ENCODE results near the gene PICK1. TPM values are rescaled to one million over a fixed set of nuclear protein-coding genes. Genes with fewer than 3 reads are reported as not detected.

Gene PICK1
- total RNA-seq, 1 experiment from 2014 or later, result 6.5 TPM

DNA sequence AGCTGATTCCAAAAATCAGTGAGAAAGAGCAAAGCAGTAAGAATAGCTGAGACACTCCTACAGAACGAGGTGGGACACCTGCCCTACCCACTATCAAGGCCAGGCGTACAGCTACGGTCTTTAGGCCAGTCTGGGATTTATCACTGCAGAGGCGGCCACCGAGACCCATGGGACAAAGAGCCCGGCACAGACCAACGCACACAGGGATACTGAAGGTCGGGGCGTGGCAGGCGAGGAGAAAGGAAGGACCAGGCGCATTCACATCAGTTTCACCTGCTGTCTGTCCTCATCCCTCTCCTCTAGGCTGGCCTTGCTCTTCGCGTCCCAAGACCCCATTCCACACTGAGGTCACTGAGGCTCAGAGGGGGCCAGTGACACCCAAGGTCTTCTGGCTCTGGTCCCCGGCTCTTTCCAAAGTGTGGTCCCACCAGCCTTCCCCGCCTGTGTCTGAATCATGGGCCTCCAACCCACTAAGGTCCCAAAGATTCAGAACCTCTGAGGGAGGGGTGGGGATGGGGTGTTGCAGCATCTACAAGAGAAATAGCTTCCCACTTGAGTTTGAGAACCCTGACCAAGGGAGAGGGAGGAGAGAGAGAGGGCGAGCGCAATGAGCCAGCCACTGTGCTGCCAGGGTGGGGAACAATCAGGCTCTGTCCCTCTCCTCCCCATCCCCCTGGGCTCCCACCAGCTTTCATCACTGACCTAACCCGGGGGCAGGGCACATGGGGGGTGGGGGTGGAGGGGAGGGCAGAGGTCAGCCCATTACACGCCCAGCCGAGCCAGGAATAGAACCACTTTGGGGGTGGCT lies 7.2 kb upstream of the PICK1 start:
- DNase-seq (ENCODE audit: low read depth), result no peak

DNA sequence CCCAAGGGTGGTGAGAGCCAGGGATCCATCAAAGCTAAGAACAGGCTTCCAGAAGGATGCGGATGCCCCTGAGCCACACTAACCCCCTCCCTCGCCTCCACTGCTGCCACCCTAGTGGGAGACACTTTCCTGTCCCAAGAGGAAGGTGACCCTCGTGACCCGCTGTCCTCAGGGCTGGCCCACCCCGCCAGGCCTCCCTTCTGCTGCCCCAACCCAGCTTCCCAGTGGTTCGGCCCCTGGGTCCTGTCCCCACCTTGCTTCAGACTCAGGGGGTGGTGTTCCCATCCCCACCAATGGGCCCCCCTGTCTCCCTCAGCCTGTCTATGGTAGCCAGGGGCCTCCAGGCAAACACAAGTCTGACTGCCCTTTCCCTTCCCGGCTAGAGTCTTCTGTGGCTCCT lies 6.5 kb upstream of the PICK1 start:
- no peak for DNase-seq (ENCODE audit: low read depth)

DNA sequence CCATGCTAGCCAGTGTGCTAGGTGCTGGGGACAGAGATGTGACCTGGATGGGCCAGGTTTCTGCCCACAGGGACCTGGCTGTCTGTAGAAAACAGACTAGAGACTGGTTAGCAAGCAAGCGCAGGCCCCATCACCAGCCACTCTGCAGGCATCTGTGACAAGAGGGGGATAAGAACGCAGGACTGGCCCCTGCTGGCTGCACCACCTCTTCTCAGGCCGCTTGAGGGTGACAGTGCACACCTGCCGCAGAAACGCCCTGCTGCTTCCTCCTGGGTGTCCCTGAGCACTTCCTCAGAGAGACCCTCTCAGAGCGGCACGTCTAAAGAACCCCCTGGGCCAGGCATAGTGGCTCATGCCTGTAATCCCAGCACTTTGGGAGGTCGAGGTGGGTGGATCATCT lies 5.9 kb upstream of the PICK1 start:
- DNase-seq (ENCODE audit: low read depth), result no peak

DNA sequence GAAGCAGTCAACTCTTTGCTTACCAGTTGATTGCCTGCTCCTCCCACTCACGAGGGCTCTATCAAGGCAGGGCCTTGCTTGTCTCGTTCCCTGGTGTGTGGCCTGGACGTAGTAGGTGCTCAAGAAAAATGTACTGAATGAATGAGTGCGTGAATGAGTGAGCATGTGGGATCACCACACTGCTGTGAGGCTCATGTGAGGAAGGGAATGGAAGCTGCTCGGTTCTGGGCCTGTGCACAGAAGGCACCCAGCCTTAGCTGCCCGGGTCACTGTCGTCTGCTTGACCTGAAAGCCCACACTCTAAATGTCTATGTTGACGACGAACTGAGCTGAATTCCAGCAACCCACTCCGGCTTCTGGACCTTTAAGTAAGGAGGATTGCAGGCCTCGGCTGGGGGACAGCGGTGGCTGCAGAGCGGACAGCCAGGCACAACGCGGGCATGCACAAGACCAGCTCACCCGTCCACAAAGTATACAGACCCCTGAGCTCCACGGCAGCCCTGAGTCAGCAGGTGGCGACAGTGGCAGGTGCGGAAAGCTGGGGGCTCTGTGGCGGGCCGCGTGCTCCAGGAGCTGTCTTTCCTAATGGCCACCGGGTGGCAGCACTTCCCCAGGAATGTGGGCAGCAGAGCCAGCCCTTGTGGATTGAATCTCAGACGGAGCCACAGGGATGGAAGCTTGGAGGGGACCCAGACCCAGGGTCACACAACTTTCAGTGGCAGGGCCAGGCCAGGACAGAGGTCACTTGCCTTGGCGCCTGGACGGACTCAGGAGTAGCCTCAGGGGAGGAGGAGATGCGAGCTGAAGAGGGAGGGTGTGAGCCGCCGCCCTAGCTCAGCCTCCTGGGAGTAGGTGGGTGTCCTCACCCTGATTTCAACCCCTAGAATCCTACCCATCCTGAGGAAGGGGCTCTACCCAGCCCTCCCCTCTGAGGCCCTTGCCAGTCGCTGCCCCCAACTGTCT lies 5.0 kb upstream of the PICK1 start:
- peak; percentile 68 for DNase-seq (ENCODE audit: low read depth)

DNA sequence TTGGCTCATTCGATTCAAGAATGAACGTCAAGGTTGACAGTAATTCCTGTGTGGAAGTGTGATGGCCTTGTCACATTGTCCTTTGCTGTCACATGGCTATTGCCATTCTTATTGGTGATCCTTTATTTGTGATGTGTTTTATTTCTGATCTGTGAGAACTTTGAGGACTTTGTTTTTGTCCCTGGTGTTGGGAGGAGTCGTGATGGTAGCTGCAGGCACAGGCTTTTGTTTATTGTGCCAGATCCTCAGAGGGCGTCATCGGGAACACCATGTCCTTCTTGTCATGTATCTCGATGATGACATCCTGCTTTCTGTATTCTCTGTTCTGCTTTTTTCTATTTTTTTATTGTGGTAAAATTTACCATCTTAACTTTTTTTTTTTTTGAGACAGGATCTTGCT lies 5.6 kb downstream of the PICK1 start:
- DNase-seq (ENCODE audit: low read depth), result no peak

DNA sequence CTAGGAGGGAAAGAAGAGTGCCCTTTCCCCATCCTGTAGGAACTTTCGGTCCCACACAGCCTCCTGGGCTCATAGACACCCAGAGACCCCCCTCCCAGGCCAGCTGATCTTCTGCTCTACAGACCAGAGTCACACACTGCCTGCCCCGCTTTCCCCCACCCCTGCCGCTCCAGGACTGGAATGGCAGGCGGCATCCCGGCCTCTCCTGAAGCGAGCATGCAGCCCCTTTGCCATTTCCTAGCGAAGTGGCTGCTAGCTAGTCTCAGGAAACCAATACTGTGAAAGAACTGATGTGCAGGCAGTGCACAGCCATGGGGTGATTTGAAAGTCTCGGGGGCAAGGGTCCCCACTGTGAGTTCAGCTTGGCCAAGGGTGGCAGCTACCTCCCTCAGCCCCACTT lies 8.3 kb downstream of the PICK1 start:
- DNase-seq (ENCODE audit: low read depth), result no peak

DNA sequence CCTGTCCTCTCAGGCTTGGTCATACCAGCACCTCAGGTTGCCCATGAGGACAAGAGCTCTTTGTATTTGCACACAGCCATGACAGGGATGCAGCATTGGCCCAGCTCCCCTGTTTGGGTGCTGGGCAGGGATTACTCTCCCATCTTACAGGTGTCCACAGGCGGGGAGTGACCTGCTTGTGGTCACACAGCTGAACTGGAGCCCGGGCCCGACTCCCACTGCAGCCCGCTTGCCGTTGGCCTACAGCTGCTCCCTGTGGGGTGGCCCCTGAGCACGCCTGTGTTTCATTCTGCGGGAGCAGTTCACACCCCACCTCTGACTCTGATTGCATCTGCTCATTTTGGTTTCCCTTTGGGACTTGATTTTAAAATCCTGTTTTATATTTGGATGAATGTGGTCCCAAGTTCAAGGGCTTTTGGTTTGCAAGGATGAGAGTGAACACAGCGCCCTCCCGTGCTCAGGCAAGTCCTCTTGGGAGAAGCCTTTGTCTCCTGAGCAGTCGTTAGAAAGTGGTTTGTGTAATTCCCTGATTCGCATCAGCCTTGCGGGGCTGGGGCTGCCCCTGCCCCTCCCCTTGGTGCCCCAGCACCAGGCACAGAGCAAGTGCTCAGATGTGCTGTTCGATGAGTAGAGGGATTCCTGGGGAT lies 9.3 kb downstream of the PICK1 start:
- no peak for DNase-seq (ENCODE audit: low read depth)

DNA sequence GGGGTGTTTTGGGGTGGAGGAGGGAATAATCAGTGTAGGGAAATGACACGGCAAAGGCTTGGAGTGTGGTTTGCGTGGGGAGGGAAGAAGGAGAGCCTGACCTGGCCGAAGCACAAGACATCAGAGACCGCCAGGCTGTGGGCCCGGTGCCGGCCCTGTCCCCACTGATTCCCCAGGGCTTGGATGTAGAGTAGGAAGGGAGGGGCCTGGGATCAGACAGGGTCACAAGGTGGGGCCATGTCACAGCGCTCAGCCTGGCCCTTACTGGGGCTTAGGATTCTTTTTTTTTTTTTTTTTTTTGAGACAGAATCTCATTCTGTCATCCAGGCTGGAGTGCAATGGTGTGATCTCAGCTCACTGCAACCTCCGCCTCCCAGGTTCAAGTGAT lies 9.8 kb downstream of the PICK1 start:
- DNase-seq (ENCODE audit: low read depth), result no peak

DNA sequence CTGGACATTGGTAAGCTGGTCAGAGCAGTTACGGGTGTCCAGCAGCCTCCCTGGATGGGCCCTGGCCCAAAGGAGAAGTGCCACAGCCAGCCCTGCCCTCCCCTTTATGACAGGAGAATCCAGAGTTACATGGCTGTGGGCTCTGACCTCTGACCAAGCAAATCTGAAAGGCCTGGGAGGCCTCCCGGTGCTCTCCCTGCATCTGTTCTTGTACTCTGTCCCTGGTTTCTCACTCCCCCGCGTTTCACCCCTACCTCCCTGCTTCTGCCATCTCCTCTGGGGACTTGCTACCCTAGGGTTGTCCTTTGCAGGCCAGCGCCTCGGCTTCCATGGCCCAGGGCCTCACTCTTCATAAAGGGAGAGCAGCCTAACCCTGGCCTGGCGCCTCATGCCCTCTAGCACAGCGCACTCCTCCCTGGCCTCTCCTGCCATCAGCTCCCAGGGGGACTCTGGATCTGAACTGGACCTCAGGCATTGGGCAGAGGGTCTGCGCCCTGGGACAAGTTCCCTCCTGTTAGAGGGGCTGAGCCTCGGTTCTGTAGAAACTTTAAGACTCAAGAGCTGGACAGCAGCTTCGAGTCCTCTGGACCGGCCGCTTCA lies 10.7 kb downstream of the PICK1 start:
- no peak for DNase-seq (ENCODE audit: low read depth)

DNA sequence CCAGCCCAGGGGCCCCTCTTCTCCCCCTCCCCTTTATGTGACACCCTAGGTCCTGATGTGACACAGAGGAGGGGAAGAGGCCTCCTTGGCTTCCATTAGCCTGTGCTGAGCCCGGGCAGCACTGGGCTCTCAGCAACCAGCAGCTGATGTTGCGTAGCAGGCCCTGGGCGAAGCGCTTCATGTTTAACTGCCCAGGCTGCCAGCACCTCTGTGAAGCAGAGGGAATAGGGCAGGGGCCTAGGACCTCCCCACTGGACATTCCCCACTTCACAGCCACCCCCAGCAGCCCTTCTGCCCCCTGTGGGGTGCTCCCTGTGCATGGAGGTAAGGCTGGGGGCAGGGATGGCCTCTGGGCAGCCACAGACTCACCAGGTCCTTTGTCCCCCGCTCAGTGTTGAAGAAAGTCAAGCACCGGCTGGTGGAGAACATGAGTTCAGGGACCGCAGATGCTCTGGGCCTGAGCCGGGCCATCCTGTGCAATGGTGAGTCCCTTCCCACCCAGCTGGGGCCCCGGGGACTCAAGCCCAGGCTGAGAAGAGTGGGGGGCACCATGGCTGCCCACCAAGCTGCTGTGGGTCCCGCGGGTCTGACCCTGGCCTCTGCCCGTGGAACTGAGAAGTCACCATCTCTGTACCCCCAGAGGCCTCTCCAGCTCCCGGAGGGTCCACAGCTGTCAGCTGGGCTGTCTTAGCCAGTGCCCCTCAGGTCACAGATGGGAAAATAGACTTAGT lies 11.6 kb downstream of the PICK1 start:
- DNase-seq (ENCODE audit: low read depth), result no peak

DNA sequence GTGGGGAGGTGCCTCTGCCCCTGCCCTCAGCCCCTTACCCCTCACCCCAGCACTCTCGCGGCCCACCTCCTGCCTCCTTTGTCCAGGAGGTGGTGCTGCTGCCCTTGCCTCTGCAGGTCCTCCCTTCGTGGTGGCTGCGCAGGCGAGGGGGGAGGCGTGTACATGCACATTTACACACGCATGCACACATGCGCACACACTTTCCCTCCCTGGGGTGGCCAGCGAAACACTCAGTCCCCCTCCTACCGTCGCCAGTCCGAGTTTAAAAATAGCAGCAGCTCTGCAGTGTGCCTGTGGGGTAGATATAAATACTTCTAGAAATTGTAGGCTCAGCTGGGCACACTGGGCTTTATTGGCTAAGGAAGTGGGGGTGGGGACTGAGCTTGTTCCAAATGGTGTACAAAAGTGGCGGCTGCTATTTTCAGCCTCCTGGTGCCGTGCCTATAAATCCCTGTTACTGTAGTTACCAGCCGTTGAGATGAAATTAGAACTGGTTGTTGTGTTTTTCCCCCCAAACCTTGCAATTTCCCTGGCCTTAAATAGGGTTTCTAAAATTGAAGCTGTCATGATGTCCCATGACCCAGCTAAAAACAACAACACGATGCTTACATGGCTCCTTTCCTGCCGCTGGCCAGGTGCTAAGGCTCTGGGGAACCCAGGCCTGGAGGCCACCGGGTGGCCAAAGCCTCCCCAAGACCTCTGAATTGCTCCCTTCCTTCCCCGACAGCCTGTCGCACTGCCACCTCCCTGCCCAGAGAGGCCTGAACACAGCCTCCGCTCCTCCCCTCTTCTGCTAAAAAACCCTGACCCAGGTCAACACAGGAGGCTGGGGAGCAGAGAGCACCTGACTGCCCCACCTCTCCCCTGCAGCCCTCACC lies 12.4 kb downstream of the PICK1 start:
- peak; percentile 81 for DNase-seq (ENCODE audit: low read depth)

DNA sequence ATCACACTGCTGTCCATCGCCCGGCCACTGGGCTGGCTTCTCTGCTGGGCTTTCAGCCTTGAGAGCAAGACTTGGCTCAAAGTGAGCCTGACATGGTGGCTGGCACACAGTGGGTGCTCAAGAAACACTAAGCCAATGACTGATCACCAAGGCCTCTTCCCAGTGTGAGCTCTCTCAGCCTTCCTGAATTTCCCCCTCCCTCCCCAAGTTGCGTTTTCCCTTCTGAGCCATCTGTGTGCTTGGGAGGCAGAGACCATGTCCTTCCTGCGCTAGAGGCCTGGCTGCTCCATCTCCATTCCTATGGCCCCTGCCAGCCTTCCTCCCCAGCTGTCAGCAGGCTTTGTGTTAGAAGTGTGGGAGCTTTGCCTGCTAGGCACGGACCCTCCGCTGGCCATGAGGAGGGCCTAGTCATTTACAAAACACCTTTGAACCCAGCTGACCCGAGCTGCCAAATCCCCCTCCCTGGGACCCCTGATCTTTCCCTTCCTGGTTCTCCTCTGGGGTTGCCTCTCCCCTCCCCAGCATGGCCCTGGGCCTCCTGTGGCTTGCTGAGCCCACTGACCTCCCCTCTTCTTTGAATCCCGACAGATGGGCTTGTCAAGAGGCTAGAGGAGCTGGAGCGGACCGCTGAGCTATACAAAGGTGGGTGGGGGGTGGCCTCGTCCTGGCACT lies 13.2 kb downstream of the PICK1 start:
- no peak for DNase-seq (ENCODE audit: low read depth)

DNA sequence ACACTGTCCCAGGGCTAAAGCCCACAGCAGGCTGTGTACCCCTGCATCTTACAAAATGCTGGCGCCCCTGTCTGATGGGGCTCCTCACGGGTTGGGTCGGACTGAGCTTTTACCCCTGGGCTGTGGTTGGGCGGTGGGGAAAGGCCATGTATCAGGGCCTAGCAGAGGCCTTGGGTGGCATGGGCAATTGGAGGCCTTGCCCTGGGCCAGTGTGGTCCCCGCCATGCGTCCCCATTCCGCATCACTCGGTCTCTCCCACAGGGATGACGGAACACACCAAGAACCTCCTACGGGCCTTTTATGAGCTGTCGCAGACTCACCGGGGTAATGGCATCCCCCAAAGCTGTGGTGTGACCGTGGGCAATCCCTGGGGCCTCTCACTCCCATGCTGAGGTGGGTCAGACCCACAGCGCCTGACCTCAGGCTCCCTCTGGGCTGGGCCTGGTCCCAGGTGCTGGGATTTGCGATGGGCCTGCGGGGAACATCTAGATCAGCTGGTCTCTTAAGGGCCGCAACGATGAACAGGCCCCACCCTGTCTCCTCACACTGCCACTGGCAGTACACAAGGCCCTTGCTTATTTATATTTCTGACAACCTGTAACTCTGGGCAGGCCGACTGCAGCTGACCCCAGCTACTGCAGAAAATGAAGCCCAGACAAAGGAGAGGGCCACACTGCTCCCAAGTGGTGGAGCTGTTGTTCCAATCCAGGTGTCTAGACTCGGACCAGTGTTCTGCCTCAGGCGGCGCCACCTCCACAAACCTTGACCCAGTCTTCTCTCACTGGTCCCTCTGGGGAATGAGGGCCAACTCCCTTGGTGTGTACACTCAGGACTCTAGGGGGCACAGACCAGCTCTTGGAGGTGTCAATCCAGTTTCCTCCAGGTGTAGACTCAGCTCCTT lies 14.5 kb downstream of the PICK1 start:
- DNase-seq (ENCODE audit: low read depth), result no peak

DNA sequence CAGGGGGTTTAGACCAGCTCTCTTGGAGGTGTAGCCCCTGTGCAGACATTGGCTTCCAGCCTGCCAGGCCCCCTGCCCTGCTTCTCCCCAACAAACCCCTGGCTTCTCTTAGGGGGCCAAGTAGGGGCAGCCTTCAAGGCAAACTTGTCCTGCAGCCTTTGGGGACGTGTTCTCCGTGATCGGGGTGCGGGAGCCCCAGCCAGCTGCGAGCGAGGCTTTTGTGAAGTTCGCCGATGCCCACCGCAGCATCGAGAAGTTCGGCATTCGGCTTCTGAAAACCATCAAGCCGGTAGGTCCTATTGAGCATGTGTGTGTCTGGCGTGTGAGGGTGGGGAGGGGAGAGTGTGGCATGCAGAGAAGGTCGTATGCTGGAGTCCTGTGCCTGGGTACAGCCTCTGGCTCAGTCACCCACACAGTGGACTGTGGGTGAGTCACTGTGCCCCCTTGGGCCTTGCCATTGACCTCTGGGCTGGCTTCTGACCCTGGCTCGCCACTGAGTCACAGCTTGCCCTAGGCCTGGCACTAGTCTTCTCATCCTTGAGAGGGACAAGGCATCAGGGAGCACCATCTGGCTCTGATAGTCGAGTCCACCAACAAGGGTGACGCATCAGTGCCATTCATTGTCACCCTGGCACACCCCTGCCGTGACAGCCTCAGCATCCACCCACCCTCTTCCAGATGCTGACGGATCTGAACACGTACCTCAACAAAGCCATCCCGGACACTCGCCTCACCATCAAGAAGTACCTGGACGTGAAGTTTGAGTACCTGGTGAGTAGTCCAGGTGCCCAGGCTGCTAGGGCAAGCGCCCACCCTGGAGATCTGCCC lies 15.3 kb downstream of the PICK1 start:
- DNase-seq (ENCODE audit: low read depth), result peak; percentile 55

DNA sequence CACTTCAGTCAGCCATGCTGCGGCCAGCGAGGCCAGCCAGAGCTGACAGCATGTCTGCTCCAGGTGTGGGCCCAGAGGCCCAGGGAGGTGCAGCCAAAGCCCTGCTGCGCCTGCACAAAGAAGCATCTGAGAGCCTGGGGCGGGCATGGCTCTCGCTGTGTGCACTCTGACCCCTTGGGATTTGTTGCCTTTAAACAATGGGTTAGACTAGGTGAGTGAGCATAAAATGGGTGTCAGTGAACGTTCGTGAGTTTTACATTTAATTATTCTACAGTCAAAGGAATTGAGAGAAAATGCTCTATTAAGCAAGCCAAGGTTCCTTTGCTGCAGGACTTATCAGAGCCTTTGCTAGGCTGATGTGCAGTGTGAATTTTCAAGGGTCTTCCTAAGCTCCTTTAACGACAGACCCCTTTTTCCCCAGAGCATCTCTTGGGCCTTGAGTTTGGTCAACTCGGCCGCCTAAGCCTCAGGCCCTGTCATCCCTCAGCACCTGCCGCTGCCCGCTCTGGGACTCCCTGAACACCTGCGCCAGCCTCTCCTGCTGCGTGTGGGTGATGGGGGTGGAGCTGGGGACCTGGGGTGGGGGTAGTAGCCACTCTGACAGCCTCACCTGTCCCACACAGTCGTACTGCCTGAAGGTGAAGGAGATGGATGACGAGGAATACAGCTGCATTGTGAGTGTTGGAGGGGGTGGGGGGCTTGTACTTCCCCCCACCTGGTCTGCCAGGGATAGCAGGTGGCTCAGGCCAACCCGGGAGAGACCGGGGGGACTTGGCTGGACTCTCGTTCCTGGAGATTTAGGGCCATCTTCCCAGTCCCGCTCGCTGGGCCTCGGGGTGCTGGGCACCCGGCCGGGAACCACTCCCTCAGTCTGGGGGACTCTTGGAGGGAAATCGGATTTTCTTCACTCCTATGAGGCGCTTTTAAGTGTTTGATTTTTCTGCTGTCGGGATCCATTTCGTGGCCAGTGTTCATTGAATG lies 16.2 kb downstream of the PICK1 start:
- DNase-seq (ENCODE audit: low read depth), result no peak

Data from RPMI7951 (cell line).